ENCODE results near the gene OR2A7.
"Not testable (repeated sequence)": the region's sequence is repeated elsewhere in the genome, so short reads cannot be mapped to it uniquely, and the experiment has no call there.

DNA sequence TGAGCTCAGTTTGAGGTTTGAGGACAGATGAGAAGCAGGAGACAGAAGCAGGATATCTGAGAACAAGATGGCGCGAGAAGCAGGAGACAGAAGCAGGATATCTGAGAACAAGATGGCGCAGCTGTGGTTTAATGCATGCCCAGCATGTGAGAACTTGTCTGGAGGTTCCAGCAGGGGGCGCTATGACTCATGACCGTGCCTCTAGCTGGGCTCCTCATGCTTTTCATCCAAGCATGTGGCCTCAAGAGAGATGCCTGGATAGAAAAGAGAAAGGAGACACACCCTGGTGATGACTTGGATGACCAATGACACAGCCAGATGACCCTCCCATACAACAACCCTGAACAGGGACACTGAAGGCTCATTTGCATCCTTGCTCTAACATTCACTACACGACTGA, 15.4 kb upstream of the OR2A7 start:
- TF ChIP-seq, protein P1, sequence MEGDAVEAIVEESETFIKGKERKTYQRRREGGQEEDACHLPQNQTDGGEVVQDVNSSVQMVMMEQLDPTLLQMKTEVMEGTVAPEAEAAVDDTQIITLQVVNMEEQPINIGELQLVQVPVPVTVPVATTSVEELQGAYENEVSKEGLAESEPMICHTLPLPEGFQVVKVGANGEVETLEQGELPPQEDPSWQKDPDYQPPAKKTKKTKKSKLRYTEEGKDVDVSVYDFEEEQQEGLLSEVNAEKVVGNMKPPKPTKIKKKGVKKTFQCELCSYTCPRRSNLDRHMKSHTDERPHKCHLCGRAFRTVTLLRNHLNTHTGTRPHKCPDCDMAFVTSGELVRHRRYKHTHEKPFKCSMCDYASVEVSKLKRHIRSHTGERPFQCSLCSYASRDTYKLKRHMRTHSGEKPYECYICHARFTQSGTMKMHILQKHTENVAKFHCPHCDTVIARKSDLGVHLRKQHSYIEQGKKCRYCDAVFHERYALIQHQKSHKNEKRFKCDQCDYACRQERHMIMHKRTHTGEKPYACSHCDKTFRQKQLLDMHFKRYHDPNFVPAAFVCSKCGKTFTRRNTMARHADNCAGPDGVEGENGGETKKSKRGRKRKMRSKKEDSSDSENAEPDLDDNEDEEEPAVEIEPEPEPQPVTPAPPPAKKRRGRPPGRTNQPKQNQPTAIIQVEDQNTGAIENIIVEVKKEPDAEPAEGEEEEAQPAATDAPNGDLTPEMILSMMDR (IDR thresholded peaks at IDR 0.05 in 4 of 5, conservative IDR thresholded peaks at IDR 0.05 in 1 of 5) = not testable (repeated sequence)
- not testable (repeated sequence) for TF ChIP-seq POLR2A (IDR thresholded peaks at IDR 0.05)

Data from gastrocnemius medialis (tissue), 4 donors.